A673 (cell line): ENCODE measurements around the gene RXRA.

Experiments used
- EZH2 ChIP-seq: fragments of 200-600 bp; sonication (generic); IDR thresholded peaks from 2 replicates; pipeline ENCODE4 v1.6.1; 2017; ENCODE audit warnings: borderline replicate concordance, low read depth, mild to moderate bottlenecking, mixed read lengths, antibody characterized with exemption, low read length; ENCODE audit not compliant: poor library complexity, severe bottlenecking
- TF ChIP-seq, protein P1 (sequence below): fragments of 300-800, 200-600 bp; sonication (generic); conservative IDR thresholded peaks from 2 replicates; pipeline ENCODE4 v1.5.1; 2017; ENCODE audit warnings: low read depth, mild to moderate bottlenecking, antibody characterized with exemption, low read length, moderate library complexity, mixed read lengths

DNA sequence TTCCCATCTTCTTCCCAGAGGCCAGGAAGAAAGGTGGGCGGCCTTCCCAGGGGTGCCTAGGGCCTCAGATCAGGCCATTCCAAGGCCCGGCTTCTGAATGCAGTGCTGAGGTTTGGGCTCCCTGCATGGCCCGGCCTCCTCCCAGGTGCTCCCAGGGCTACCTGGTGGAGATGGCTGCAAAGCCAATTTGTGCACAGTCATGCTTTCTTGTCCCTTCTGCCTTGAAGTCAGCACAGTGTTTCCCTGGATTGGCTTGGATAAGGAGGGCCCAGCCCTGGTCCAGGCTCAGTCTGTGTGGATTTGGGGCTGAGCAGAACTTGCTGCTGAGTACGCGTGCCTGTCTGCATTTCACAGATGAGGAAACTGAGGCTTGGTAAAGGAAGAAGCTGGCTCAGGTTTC, 72.5 kb downstream of the RXRA start:
- TF ChIP-seq, protein P1, sequence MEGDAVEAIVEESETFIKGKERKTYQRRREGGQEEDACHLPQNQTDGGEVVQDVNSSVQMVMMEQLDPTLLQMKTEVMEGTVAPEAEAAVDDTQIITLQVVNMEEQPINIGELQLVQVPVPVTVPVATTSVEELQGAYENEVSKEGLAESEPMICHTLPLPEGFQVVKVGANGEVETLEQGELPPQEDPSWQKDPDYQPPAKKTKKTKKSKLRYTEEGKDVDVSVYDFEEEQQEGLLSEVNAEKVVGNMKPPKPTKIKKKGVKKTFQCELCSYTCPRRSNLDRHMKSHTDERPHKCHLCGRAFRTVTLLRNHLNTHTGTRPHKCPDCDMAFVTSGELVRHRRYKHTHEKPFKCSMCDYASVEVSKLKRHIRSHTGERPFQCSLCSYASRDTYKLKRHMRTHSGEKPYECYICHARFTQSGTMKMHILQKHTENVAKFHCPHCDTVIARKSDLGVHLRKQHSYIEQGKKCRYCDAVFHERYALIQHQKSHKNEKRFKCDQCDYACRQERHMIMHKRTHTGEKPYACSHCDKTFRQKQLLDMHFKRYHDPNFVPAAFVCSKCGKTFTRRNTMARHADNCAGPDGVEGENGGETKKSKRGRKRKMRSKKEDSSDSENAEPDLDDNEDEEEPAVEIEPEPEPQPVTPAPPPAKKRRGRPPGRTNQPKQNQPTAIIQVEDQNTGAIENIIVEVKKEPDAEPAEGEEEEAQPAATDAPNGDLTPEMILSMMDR: no peak
- no peak for TF ChIP-seq EZH2
